ENCODE measurements around the gene SDR9C7. TPM values are rescaled to one million over a fixed set of nuclear protein-coding genes. Genes with fewer than 3 reads are reported as not detected.

The SDR9C7 gene
- total RNA-seq, result not detected

- no peak for TF ChIP-seq CTCF (IDR thresholded peaks at IDR 0.05; ENCODE audit: low read depth)
Measured at GRCh38 chr12:56933826-56934625, at the start of gene SDR9C7. Gene SDR9C7 (minus strand): TSS chr12:56934408. CDS start chr12:56934261, 147 bp downstream.

GRCh38 chr12:56983386-56983785, 49.2 kb upstream of the SDR9C7 start:
- no peak for TF ChIP-seq CTCF (IDR thresholded peaks at IDR 0.05; ENCODE audit: low read depth)

GRCh38 chr12:56980941-56981530, 46.8 kb upstream of the SDR9C7 start:
- TF ChIP-seq CTCF (IDR thresholded peaks at IDR 0.05; ENCODE audit: low read depth), result no peak

- no peak for TF ChIP-seq CTCF (IDR thresholded peaks at IDR 0.05; ENCODE audit: low read depth)
Measured at GRCh38 chr12:56980268-56980667, 46.1 kb upstream of the SDR9C7 start.

- TF ChIP-seq CTCF (IDR thresholded peaks at IDR 0.05; ENCODE audit: low read depth), result no peak
Measured at GRCh38 chr12:56979628-56980027, 45.4 kb upstream of the SDR9C7 start.

- TF ChIP-seq CTCF (IDR thresholded peaks at IDR 0.05; ENCODE audit: low read depth), result no peak
Measured at GRCh38 chr12:56978397-56979138, 44.4 kb upstream of the SDR9C7 start.

GRCh38 chr12:56958422-56958821, 24.2 kb upstream of the SDR9C7 start:
- TF ChIP-seq CTCF (IDR thresholded peaks at IDR 0.05; ENCODE audit: low read depth), result no peak

Data from subcutaneous adipose tissue (tissue), 4 donors.